ENCODE measurements around the gene ZNF655.
"Not testable (repeated sequence)": the region's sequence is repeated elsewhere in the genome, so short reads cannot be mapped to it uniquely, and the experiment has no call there.

The ZNF655 gene

DNA sequence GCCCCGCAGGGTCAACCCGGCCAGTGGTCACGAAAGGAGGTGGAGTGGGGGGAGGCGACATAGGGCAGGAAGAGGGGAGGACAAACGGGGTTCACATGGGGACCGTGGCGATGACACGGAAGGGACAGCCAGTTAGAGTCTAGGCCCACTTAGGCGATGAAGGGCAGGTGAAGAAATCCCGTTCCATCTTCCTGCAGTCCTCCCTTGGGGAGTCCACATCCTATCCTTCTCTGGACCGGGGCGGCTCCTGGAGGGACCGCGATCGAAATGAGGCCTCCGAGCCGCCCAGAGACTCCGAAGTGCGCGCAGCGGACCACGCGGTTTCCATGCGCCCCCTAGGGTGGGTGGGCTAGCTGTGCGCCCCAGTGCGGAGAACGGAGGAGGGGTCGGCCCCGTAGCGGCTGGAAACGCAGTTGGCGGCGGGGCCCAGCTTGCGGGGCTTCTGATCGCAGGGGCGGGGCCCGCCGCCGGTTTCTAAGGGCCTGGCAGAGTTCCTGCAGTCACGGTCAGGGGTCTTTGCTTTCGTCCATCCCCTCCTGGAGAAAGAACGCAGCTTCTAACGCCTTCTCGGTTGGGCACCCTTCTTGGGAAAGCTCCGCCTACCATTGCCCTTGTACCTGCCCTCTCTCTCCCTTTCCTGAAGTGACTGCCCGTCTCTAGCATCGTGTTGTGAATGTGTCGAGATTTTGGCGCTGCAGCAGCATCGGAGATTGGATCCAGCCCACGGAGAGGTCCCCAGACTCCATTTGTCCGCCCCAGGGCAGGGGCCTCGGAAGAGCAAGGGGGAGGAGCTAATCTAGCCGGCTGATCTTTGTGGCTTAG, 21.7 kb downstream of the ZNF655 start:
- Histone ChIP-seq H3K27ac (ENCODE audit: low read depth, low read length) (no peak overlapping the region), H3K27me3 (ENCODE audit: insufficient read depth, low read length) (peaks cover 15% of the 10 kb centered on the region; the same call in 1 of the 2 replicates)

DNA sequence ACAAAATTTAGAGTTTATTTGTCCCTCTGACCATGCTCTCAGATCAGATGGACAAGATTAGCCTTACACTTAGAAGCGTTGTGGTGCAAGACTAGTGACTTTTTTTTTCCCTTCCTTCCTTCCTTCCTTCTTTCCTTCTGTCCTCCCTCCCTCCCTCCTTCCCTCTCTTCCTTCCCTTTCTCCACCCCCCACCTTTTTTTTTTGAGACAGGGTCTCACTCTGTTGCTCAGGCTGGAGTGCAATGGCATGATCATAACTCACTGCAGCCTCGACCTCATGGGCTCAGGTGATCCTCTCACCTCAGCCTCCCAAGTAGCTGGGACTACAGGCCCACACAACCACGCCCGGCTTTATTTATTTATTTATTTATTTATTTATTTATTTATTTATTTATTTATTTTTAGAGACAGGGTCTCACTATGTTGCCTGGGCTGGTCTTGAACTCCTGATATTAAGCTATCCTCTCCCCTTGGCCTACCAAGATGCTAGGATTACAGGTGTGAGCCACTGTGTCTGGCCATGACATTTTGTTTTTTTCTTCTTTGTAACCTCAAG, 22.4 kb downstream of the ZNF655 start:
- H2AFZ ChIP-seq (ENCODE audit: low read length, unreplicated experiment): peak overlapping the region; percentile 97

More for the DNA sequence above, 21.7 kb downstream of the ZNF655 start:
- Histone ChIP-seq H2AFZ (ENCODE audit: low read length, unreplicated experiment) (peak overlapping the region; percentile 97), H3K79me2 (ENCODE audit: control insufficient read depth, insufficient read depth, low read length, unreplicated experiment) (no peaks in the 10 kb centered on the region), H3K36me3 (ENCODE audit: insufficient read depth, low read length) (no peaks in the 10 kb centered on the region), H3K4me3 (ENCODE audit: low read depth, low read length) (peak overlapping the region; percentile 79), H3K4me1 (ENCODE audit: control insufficient read depth, insufficient read depth, low read length, unreplicated experiment) (peaks cover 8% of the 10 kb centered on the region)

DNA sequence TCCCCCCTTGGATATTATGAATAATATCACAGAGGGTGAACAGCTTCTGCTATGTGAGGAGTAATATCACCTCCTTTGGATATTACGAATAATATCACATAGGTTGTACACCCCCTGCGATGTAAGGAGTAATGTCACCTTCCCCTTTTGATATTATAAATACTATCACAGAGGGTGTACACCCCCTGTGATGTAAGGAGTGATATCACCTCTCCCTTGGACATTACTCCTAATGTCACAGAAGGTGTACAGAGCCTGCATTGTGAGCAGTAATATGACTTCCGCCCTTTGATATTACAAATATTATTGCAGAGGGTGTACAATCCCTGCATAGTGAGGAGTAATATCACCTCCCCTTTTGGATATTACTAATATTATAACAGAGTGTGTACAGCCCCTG, 30.4 kb downstream of the ZNF655 start:
- no peak overlapping the region for H3K27ac ChIP-seq (ENCODE audit: low read depth, low read length)
- H2AFZ ChIP-seq (ENCODE audit: low read length, unreplicated experiment): no peak overlapping the region
- peaks cover 33% of the 10 kb centered on the region for H3K27me3 ChIP-seq (ENCODE audit: insufficient read depth, low read length)
- H3K36me3 ChIP-seq (ENCODE audit: insufficient read depth, low read length): no peaks in the 10 kb centered on the region
- no peaks in the 10 kb centered on the region for H3K79me2 ChIP-seq (ENCODE audit: control insufficient read depth, insufficient read depth, low read length, unreplicated experiment)
- H3K4me1 ChIP-seq (ENCODE audit: control insufficient read depth, insufficient read depth, low read length, unreplicated experiment): no peaks in the 10 kb centered on the region
- H3K4me3 ChIP-seq (ENCODE audit: low read depth, low read length): no peak overlapping the region

More for the DNA sequence above, 22.4 kb downstream of the ZNF655 start:
- not testable (repeated sequence) for H3K36me3 ChIP-seq (ENCODE audit: insufficient read depth, low read length); H3K4me1 ChIP-seq (ENCODE audit: control insufficient read depth, insufficient read depth, low read length, unreplicated experiment); H3K79me2 ChIP-seq (ENCODE audit: control insufficient read depth, insufficient read depth, low read length, unreplicated experiment); H3K27ac ChIP-seq (ENCODE audit: low read depth, low read length)
- H3K27me3 ChIP-seq (ENCODE audit: insufficient read depth, low read length): peaks cover 17% of the 10 kb centered on the region; the same call in 1 of the 2 replicates
- peak overlapping the region; percentile 79 for H3K4me3 ChIP-seq (ENCODE audit: low read depth, low read length)

DNA sequence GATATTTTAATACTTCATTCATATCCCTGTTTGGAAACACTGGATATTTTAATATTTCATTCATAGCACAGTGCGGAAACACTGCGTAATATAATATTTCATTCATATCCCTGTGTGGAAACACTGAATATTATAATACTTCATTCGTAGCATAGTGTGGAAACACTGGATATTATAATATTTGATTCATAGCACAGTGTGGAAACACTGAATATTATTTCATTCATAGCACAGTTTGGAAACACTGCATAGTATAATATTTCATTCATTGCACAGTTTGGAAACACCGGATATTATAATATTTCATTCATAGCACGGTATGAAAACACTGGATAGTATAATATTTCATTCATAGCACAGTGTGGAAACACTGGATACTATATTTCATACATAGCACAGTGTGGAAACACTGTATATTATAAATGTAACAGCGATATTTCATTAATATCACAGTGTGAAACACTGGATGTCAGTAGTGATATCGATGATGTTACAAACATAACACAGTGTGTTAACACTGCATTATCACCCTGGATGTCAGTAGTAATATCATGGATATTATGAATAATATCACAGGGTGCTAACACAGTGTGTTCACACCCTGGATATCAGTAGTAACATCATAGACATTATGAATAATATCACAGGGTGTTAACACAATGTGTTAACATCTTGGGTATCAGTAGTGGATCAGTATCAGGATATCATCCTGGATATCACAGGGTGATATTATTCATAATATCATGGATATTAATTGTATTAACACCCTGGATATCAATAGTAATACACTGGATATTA, 36.7 kb downstream of the ZNF655 start:
- H3K36me3 ChIP-seq (ENCODE audit: insufficient read depth, low read length): no peaks in the 10 kb centered on the region
- H3K27me3 ChIP-seq (ENCODE audit: insufficient read depth, low read length): no peaks in the 10 kb centered on the region
- H2AFZ ChIP-seq (ENCODE audit: low read length, unreplicated experiment): no peak overlapping the region
- H3K27ac ChIP-seq (ENCODE audit: low read depth, low read length): no peak overlapping the region
- H3K79me2 ChIP-seq (ENCODE audit: control insufficient read depth, insufficient read depth, low read length, unreplicated experiment): no peaks in the 10 kb centered on the region
- H3K4me3 ChIP-seq (ENCODE audit: low read depth, low read length): no peak overlapping the region
- H3K4me1 ChIP-seq (ENCODE audit: control insufficient read depth, insufficient read depth, low read length, unreplicated experiment): no peaks in the 10 kb centered on the region

DNA sequence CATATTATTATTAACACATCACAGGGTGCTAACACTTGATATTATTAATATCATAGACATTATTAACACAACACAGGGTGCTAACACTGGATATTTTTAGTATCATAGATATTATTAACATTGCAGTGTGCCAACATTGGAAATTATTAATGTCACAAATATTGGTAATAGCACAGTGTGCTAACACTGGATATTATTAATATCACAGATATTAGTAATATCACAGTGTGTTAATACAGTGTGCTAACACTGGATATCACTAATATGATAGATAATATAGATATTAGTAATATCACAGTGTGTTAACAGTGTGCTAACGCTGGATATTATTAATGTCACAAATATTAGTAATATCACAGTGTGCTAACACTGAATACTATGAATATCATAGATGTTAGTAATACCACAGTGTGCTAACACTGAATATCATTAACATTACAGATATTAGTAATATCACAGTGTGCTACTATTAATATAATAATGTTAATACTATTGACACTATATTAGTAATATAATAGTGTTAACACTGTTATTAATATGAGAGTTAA, 38.0 kb downstream of the ZNF655 start:
- Histone ChIP-seq H2AFZ (ENCODE audit: low read length, unreplicated experiment) (no peak overlapping the region), H3K27ac (ENCODE audit: low read depth, low read length) (no peak overlapping the region), H3K4me3 (ENCODE audit: low read depth, low read length) (no peak overlapping the region), H3K79me2 (ENCODE audit: control insufficient read depth, insufficient read depth, low read length, unreplicated experiment) (no peaks in the 10 kb centered on the region), H3K36me3 (ENCODE audit: insufficient read depth, low read length) (no peaks in the 10 kb centered on the region), H3K4me1 (ENCODE audit: control insufficient read depth, insufficient read depth, low read length, unreplicated experiment) (no peaks in the 10 kb centered on the region), H3K27me3 (ENCODE audit: insufficient read depth, low read length) (no peaks in the 10 kb centered on the region)

DNA sequence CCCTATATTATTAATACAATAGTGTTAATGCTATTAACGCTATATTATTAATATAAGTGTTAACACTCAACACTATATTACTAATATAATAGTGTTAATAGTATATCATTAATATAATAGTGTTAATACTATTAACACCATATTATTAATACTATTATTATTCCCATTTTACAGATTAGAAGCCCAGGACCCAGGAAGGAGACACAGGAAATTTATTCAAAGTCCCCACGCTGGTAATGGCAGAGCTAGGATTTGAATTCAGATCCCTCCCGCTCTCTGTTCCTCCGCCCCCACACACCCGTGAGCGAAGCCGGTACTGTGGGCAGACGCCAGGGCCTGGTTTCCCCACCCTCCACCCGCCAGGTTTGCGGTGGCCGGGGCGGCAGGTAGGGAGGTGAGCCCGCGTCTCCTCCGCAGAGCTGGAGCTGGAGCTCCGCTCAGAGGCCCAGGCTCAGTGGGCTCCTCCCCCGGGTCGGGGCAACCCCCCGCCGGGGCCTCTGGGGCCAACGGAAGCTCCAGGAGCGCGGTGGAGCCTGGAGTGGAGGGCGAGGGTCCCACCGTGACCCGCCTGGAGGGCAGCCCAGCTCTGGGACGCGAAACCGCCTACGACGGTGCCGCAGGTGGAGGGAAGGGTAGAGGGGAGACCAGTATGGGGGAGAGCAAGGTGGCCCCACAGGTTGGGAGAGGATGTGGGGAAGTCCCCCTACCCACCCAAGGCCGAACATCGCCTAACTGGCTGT, 39.5 kb downstream of the ZNF655 start, which contains the start of gene TMEM225B:
TMEM225B (plus strand) TSS at position 506 of the 740 bp plus-strand sequence. CDS start 6,122 bp downstream, outside the sequence.
- Histone ChIP-seq H3K27me3 (ENCODE audit: insufficient read depth, low read length) (no peaks in the 10 kb centered on the region), H3K27ac (ENCODE audit: low read depth, low read length) (no peak within 1 kb of the TSS), H3K36me3 (ENCODE audit: insufficient read depth, low read length) (no peaks in the 10 kb centered on the region), H3K4me3 (ENCODE audit: low read depth, low read length) (no peak within 1 kb of the TSS), H2AFZ (ENCODE audit: low read length, unreplicated experiment) (no peak within 1 kb of the TSS), H3K79me2 (ENCODE audit: control insufficient read depth, insufficient read depth, low read length, unreplicated experiment) (no peaks in the 10 kb centered on the region), H3K4me1 (ENCODE audit: control insufficient read depth, insufficient read depth, low read length, unreplicated experiment) (no peaks in the 10 kb centered on the region)

DNA sequence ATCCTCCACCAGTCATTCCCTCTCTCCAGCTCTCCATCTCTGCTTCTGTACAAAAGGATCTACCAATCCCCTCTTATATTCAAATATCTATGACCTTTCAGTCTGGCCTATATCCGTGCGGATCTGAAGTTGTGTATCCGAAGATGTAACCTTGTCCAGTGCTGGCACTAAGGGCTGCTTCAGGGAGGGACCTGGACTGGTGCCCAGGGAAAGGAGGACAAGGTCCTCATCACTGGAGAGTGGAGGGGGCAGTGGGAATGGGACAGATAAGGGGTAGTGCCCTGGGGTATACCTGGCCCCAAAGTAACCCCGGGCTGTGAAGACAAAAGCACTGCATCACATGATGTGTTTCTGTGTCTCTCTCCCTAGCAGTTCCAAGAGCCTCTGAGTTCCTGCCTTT, 41.4 kb downstream of the ZNF655 start:
- Histone ChIP-seq H3K36me3 (ENCODE audit: insufficient read depth, low read length) (no peaks in the 10 kb centered on the region), H3K4me3 (ENCODE audit: low read depth, low read length) (no peak overlapping the region), H2AFZ (ENCODE audit: low read length, unreplicated experiment) (no peak overlapping the region), H3K27ac (ENCODE audit: low read depth, low read length) (no peak overlapping the region), H3K4me1 (ENCODE audit: control insufficient read depth, insufficient read depth, low read length, unreplicated experiment) (no peaks in the 10 kb centered on the region), H3K79me2 (ENCODE audit: control insufficient read depth, insufficient read depth, low read length, unreplicated experiment) (no peaks in the 10 kb centered on the region), H3K27me3 (ENCODE audit: insufficient read depth, low read length) (no peaks in the 10 kb centered on the region)

DNA sequence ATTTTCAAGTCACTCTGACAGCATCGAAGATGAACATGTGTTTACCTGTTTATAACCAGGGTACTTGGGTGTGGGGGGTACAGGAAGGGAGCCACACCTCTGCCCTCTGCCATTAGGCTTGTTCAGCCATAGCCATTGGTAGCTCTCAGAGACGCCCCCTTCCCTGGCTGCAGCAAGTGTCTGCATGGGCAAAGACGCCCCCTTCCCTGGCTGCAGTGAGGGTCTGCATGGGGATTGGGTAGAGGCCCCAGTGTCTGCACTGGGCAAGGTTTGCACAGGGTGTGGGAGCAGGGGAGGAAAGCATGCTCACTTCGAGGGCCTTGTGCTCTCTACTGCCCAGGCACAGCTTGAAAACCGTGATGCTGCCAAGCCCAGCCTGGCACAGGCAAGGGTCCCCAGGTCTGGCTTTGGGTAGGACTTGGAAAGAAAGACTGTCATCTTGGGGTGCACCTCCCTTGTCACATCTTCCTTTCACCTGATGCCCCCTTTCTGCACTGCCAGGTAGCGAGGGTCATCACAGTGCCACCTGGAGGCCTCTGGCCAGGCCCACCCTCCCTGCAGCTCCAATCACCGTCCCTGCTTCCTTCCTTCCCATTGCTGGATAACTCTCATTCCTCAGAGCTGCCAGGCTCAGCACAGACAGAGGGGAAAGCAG, 43.3 kb downstream of the ZNF655 start:
- H3K27ac ChIP-seq (ENCODE audit: low read depth, low read length): no peak overlapping the region
- no peaks in the 10 kb centered on the region for H3K4me1 ChIP-seq (ENCODE audit: control insufficient read depth, insufficient read depth, low read length, unreplicated experiment)
- H3K79me2 ChIP-seq (ENCODE audit: control insufficient read depth, insufficient read depth, low read length, unreplicated experiment): no peaks in the 10 kb centered on the region
- no peak overlapping the region for H3K4me3 ChIP-seq (ENCODE audit: low read depth, low read length)
- no peak overlapping the region for H2AFZ ChIP-seq (ENCODE audit: low read length, unreplicated experiment)
- H3K36me3 ChIP-seq (ENCODE audit: insufficient read depth, low read length): no peaks in the 10 kb centered on the region
- no peaks in the 10 kb centered on the region for H3K27me3 ChIP-seq (ENCODE audit: insufficient read depth, low read length)

DNA sequence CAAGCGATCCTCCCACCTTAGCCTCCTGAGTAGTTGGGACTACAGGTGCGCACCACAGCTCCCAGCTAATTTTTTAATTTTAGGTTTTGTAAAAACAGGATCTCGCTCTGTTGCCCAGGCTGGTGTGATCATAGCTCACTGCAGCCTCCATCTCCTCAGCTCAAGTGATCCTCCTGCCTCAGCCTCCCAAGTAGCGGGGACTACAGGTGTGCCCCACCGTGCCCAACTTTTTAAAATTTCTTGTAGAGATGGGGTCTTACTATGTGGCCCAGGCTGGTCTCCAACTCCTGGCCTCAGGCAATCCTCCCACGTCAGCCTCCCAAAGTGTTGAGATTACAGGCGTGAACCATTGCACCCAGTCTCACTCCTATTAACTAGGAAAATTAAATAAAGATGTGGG, 47.1 kb downstream of the ZNF655 start:
- Histone ChIP-seq H3K79me2 (ENCODE audit: control insufficient read depth, insufficient read depth, low read length, unreplicated experiment) (no peaks in the 10 kb centered on the region), H2AFZ (ENCODE audit: low read length, unreplicated experiment) (no peak overlapping the region), H3K4me1 (ENCODE audit: control insufficient read depth, insufficient read depth, low read length, unreplicated experiment) (no peaks in the 10 kb centered on the region), H3K27ac (ENCODE audit: low read depth, low read length) (no peak overlapping the region), H3K36me3 (ENCODE audit: insufficient read depth, low read length) (no peaks in the 10 kb centered on the region), H3K4me3 (ENCODE audit: low read depth, low read length) (no peak overlapping the region), H3K27me3 (ENCODE audit: insufficient read depth, low read length) (no peaks in the 10 kb centered on the region)
